ENCODE measurements around the gene ARHGAP15.

GRCh38 chr2:143344780-143345179, 215.6 kb downstream of the ARHGAP15 start:
- TF ChIP-seq EZH2 (IDR thresholded peaks at IDR 0.05) (no peak), FOXP2 (optimal IDR thresholded peaks at IDR 0.05; ENCODE audit: control extremely low read depth, extremely low read length, insufficient read depth) (no peak), POLR2AphosphoS5 (IDR thresholded peaks at IDR 0.05; ENCODE audit: borderline replicate concordance, low read depth, low read length) (no peak)
